SIG-M5 (cell line): ENCODE measurements around the gene SLC35A1.
"Not testable (repeated sequence)": the region's sequence is repeated elsewhere in the genome, so short reads cannot be mapped to it uniquely, and the experiment has no call there.

ENCODE experiments used
- DNase-seq: peaks from one replicate; lab custom pipeline; 2025; lab: John Stamatoyannopoulos, UW

The SLC35A1 gene, protein sequence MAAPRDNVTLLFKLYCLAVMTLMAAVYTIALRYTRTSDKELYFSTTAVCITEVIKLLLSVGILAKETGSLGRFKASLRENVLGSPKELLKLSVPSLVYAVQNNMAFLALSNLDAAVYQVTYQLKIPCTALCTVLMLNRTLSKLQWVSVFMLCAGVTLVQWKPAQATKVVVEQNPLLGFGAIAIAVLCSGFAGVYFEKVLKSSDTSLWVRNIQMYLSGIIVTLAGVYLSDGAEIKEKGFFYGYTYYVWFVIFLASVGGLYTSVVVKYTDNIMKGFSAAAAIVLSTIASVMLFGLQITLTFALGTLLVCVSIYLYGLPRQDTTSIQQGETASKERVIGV

GRCh38 chr6:87472525-87473418, at the start of gene SLC35A1:
Gene SLC35A1 (plus strand): TSS chr6:87472974. CDS start chr6:87473004, 30 bp downstream.
- no peak for DNase-seq

DNA sequence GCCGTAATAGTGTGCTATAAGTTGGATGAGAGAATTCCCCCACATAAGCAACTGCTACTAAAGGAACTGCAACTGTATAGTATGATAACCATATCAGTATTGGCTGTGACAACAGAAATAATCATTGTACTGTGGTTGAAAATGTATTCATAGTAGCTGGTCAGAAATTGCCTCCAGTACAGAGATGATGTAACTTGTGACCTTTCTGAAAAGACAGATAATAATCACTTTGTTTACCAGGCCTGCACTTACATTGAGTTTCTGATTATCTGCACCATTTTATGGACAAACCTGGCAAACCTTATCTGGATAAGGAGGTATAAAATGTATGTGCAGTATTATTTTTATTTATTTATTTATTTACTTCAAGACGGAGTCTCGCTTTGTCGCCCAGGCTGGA, 46.0 kb upstream of the SLC35A1 start:
- no peak for DNase-seq

DNA sequence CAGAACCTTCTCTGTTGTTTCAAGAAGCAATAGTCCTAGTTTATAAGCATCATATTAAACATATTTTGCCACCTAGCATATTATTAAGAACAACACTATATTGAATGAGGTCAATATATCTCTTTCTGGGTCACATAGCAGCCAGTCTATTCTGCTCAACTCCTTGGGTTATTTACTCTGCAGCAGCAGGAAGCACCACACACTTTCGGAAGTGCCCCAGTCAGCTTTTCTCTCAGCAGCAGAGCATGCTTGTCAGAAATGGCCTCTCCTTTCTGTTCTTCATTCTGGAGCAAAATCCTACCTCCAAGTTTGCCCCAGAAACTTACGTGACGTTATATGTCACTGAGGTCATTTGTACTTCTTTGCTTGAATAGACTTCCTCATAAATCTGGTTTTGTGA, 42.3 kb upstream of the SLC35A1 start:
- no peak for DNase-seq

DNA sequence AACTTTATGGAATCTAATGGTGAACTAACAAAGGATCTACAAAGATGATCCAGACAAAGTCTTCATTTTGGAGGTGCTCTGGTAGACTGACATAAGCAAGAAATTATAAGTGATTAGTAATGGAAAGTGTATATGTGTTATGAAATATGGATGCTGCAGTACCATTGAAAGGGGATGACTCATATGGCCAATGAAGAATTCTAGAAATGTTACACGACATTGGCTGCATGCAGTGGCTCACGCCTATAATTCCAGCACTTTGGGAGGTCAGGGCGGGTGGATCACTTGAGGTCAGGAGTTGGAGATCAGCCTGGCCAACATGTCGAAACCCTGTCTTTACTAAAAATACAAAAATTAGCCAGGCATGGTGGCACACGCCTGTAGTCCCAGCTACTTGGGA, 41.5 kb upstream of the SLC35A1 start:
- DNase-seq: no peak

- no peak for DNase-seq
Measured at GRCh38 chr6:87436435-87436834, 36.3 kb upstream of the SLC35A1 start.

- DNase-seq: no peak
Measured at GRCh38 chr6:87441711-87442110, 31.1 kb upstream of the SLC35A1 start.

- no peak for DNase-seq
Measured at GRCh38 chr6:87444362-87444761, 28.4 kb upstream of the SLC35A1 start.

DNA sequence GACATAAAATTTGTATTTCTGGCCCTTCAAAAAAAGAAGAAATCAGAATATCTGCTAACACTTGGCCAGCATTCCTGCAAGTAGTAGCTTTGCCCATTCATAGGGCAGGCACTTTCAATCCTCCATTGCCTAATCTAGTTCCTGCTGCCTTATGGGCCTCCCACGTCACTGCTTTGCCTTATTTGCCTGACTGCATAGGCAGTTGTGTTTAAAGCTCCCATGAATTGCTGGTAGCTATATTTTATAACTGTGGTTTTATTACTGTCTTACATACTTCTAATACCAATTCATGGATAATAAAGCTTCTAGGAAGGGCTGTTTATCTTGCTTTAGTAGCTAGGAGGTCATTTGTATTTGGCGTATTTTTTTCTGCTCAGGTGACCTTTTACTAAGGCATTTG, 7.7 kb upstream of the SLC35A1 start:
- no peak for DNase-seq

DNA sequence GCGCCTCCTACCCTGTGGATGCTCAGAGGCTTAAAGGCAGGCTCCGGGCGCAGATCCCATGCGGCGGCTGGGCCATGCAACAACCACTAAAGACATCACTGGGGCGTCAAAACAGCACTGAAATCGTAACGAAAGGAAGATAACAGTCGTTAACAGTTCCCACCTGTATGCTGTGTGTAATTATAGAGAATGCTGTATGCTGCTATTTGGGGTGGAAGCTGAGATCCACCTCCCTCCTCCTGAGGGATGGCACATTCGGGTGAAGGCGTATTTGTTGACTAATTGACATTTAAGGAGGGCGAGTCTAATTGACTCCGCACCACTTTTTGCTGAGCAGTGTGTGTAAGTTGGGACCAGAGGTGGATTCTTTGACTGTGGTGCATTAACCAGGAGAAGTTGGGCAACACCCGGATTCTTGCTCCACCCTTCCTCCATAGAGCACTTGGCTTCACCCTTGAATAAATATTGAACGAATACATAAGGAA, 687 bp downstream of the SLC35A1 start:
- DNase-seq: no peak

GRCh38 chr6:87481931-87482330, 9.2 kb downstream of the SLC35A1 start:
- no peak for DNase-seq

GRCh38 chr6:87482366-87482765, 9.6 kb downstream of the SLC35A1 start:
- DNase-seq: peak; percentile 27

DNA sequence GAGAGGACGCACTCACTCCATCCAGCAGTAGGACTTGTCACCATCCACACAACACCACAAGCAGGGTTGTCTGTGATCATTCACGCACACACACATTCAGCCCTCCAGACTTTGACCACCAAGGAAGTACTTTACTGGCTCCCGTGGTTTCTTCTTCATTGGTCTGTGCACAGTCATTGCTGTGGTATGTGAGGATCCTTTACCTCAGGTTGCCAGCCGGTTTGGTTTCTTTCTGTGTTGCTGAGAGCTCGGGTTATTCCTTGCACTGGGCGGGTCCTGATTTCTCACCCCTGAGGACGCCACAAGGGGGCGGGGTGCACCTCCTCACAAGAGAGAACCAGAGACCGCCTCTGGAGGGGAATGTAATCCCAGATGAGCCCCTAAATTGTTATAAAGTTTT, 11.2 kb downstream of the SLC35A1 start:
- DNase-seq: no peak

- no peak for DNase-seq
Measured at GRCh38 chr6:87484491-87484890, 11.7 kb downstream of the SLC35A1 start.

GRCh38 chr6:87487555-87487954, 14.8 kb downstream of the SLC35A1 start:
- DNase-seq: no peak

- DNase-seq: not testable (repeated sequence)
Measured at GRCh38 chr6:87489326-87489725, 16.6 kb downstream of the SLC35A1 start.

DNA sequence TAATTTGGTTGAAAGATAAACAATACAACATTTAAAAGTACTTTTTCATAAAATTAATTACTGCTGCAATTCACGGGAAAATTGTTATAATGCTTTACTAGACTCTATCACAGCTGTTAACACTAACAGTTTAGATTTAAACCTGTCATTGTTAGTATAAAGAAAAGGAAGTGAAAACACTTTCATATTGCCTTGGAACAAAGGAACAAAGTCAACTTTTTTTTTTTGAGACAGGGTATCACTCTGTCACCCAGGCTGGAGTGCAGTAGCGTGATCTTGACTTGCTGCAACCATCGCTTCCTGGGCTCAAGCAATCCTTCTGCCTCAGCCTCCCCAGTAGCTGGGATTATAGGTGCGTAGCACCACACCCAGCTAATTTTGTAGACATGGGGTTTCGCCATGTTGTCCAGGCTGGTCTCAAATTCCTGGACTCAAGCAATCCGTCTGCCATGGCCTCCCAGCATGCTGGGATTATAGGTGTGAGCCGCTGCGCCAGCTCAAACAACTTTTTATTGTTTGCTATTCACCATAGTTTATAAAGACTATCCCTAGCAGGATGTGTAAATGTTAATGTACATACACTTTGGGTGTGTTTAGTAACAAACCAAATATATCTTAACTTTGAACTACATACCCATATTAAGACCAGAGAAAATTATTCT, 22.1 kb downstream of the SLC35A1 start:
- DNase-seq: no peak

- DNase-seq: no peak
Measured at GRCh38 chr6:87498048-87498447, 25.3 kb downstream of the SLC35A1 start.

DNA sequence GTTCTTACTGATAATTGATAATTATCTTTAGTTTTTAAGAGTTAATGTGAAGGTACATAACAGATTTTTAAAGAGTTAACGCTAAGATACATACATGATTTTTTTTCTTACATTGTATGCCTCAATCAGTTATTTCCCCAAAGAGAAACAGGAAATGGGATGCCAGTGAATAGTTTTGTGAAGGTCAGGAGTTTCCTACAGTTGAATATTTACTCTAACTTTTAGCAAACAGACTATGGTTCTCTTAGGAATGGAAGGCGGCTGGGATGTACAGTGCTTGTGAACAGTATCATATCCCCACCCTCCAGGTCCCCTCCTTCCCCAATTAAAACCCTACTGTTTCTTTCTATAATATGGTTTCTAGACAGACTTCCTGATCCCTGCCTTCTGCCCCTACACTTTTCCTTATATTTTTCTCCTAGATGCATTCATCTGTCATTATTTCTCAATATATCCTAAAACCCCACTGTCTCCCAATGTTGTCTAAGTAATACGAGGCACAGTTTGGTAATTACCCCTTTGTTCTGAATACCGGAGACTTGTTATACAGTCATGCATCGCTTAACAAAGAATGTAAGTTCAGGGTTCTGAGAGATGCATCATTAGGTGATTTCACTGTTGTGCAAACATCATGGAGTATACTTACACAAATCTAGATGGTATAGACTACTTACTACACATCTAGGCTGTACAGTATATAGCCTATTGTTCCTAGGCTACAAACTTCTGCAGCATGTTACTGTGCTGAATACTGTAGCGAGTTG, 29.2 kb downstream of the SLC35A1 start:
- DNase-seq: no peak

DNA sequence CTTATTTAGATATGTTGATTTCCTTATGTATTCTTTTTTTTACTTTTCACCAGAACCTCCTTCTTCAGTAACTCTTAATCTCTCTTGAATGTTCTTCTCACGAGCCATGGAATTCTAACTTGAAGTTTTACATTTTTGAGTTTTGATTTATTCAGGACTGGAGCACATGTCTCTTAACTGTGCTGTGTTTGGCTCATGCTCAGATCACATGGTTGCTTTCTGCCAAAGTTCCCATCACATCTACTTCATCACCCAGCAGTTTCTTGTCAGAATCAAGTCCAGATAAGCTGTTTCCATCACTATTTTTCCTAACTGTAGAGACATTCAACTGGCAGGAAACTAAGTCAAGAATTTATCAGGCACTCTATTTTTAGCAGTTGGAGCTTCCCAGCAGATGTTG, 31.7 kb downstream of the SLC35A1 start:
- DNase-seq: no peak

GRCh38 chr6:87514831-87515230, 42.1 kb downstream of the SLC35A1 start:
- DNase-seq: no peak

- DNase-seq: no peak
Measured at GRCh38 chr6:87518453-87518852, 45.7 kb downstream of the SLC35A1 start.

DNA sequence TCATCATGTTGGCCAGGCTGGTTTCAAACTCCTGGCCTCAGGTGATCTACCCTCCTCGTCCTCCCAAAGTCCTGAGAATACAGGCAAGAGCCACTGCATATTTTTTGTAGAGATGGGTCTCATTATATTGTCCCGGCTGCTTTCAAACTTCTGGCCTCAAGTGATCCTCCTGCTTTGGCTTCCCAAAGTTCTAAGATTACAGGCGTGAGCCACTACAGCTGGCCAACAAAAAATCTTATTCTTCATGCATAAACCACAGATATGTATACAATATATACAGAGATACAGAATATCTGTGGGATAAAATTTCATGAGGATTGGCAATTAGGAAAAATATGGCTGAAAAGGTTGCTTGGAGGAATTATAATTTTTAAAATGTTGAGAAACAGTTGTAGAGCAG, 49.9 kb downstream of the SLC35A1 start:
- DNase-seq: no peak
